Effector memory CD4-positive, alpha-beta T cell (primary cell): ENCODE measurements around the gene CFI.

ENCODE experiments used
- DNase-seq, 3 donors: peaks; one replicate each; pipeline ENCODE4 v3.0.0-alpha.2; 2020
- H3K27ac ChIP-seq: 2 replicates; pipeline ENCODE4 v1.7.0; 2013; ENCODE audit warnings: mild to moderate bottlenecking, low read length, moderate library complexity; ENCODE audit not compliant: insufficient read depth, poor library complexity, severe bottlenecking
- H3K27me3 ChIP-seq: replicated peaks from 2 replicates; pipeline ENCODE4 v1.7.0; 2013; ENCODE audit warnings: mild to moderate bottlenecking, low read length; ENCODE audit not compliant: insufficient read depth, control insufficient read depth, poor library complexity, severe bottlenecking
- H3K36me3 ChIP-seq: 2 replicates; pipeline ENCODE4 v1.7.0; 2013; ENCODE audit warnings: mild to moderate bottlenecking, low read length, moderate library complexity; ENCODE audit not compliant: control insufficient read depth, insufficient read depth
- H3K4me1 ChIP-seq: 2 replicates; pipeline ENCODE4 v1.7.0; 2013; ENCODE audit warnings: low read length, mild to moderate bottlenecking; ENCODE audit not compliant: control insufficient read depth, insufficient read depth, poor library complexity, severe bottlenecking
- H3K4me3 ChIP-seq: 2 replicates; pipeline ENCODE4 v1.7.0; 2013; ENCODE audit warnings: low read length, low read depth, mild to moderate bottlenecking; ENCODE audit not compliant: insufficient read depth, poor library complexity, severe bottlenecking
- H3K9me3 ChIP-seq: 2 replicates; pipeline ENCODE4 v1.7.0; 2013; ENCODE audit warnings: mild to moderate bottlenecking, low read length, moderate library complexity; ENCODE audit not compliant: control insufficient read depth

The CFI gene

DNA sequence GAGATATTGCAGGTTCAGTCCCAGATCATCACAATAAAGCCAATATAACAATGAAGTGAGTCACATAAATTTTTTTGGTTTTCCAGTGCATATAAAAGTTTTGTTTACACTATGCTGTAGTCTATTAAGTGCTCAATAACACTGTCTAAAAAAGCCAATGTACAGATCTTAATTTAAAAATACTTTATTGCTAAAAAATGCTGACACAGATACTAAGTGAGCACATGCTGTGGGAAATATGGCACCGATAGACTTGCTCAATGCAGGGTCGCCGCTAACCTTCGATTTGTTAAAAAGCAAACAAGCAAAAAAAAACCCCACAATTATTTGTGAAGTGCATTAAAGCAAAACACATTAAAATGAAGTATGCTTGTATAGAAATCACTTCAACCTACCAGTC lies 82.2 kb downstream of the CFI start:
- H3K27me3 ChIP-seq, result no peaks in the 10 kb centered on the region
- peaks cover 5% of the 10 kb centered on the region for H3K36me3 ChIP-seq
- H3K4me3 ChIP-seq, result no peak overlapping the region
- H3K9me3 ChIP-seq, result no peaks in the 10 kb centered on the region
- DNase-seq, result no peak
- no peaks in the 10 kb centered on the region for H3K4me1 ChIP-seq
- no peak overlapping the region for H3K27ac ChIP-seq

DNA sequence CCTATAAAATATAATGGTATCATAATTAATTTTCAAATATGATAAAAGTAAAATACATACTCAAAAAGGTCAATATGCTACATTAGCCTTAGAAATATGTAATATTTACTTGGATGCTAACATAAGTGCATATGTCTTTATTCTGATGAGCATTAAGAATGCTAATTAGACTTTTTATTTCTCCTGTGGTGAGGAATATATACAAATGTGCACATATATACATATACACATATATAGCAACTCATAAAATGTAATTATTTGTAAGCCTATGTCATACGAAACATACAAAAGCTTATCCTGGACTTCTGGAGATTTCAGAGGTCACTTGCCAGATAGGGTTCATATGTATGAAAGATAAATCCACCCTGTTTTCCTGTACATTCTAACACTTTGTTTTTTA lies 83.0 kb downstream of the CFI start:
- H3K27ac ChIP-seq, result no peak overlapping the region
- H3K4me3 ChIP-seq, result no peak overlapping the region
- no peaks in the 10 kb centered on the region for H3K27me3 ChIP-seq
- H3K36me3 ChIP-seq, result peaks cover 8% of the 10 kb centered on the region
- no peak for DNase-seq
- no peaks in the 10 kb centered on the region for H3K9me3 ChIP-seq
- no peaks in the 10 kb centered on the region for H3K4me1 ChIP-seq

GRCh38 chr4:109713500-109713899 lies 88.3 kb downstream of the CFI start:
- H3K9me3 ChIP-seq, result no peaks in the 10 kb centered on the region
- no peak overlapping the region for H3K27ac ChIP-seq
- no peak for DNase-seq
- H3K4me3 ChIP-seq, result no peak overlapping the region
- no peaks in the 10 kb centered on the region for H3K27me3 ChIP-seq
- H3K36me3 ChIP-seq, result peaks cover 8% of the 10 kb centered on the region
- no peaks in the 10 kb centered on the region for H3K4me1 ChIP-seq

- DNase-seq, result no peak
- Histone ChIP-seq H3K4me3 (no peak overlapping the region), H3K9me3 (no peaks in the 10 kb centered on the region), H3K4me1 (peaks cover 2% of the 10 kb centered on the region), H3K27me3 (no peaks in the 10 kb centered on the region), H3K27ac (no peak overlapping the region), H3K36me3 (no peaks in the 10 kb centered on the region)
Measured at GRCh38 chr4:109708990-109709389, 92.8 kb downstream of the CFI start.

- H3K27me3 ChIP-seq, result no peaks in the 10 kb centered on the region
- DNase-seq, result no peak
- H3K27ac ChIP-seq, result no peak overlapping the region
- peaks cover 4% of the 10 kb centered on the region for H3K4me1 ChIP-seq
- no peaks in the 10 kb centered on the region for H3K36me3 ChIP-seq
- H3K9me3 ChIP-seq, result no peaks in the 10 kb centered on the region
- no peak overlapping the region for H3K4me3 ChIP-seq
Measured at GRCh38 chr4:109708435-109708834, 93.4 kb downstream of the CFI start.

DNA sequence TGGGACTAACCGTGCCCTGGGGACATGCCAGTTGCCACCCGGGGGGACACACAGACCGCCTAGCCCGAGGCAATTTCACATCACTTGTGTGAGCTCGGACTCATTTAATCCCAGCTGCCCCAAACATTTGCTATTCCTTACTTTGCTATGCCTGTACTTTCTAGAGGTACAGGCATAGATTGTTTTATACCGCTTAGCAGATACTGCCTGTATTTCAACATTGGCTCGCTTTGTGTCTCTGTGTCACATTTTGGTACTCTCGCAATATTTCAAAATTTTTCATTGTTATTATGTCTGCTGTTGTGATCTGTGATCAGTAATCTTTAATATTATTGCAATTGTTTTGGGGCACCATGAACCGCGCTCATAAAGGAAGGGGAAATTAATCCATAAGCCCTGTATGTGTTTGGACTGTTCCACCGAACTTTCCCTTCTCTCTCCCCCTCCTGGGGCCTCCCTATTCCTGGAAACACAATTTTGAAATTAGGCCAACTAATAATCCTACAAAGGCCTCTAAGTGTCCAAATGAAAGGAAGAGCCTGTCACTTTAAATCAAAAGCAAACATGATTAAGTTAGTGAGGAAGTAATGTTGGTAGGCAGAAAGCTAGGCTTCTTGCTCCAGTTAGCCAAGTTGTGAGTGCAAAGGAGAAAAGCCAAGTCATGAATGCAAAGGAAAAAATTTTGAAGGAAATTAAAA lies 98.0 kb downstream of the CFI start:
- H3K27me3 ChIP-seq, result no peaks in the 10 kb centered on the region
- H3K27ac ChIP-seq, result peak overlapping the region; percentile 65
- no peaks in the 10 kb centered on the region for H3K36me3 ChIP-seq
- DNase-seq, result no peak
- H3K4me3 ChIP-seq, result peak overlapping the region; percentile 79
- H3K9me3 ChIP-seq, result no peaks in the 10 kb centered on the region
- peaks cover 9% of the 10 kb centered on the region for H3K4me1 ChIP-seq

GRCh38 chr4:109702950-109703663 lies 98.7 kb downstream of the CFI start, which contains the start of gene CASP6:
TSS of gene CASP6 (minus strand) at chr4:109703445. CDS start at chr4:109703395, 50 bp downstream.
- peaks cover 9% of the 10 kb centered on the region for H3K4me1 ChIP-seq
- no peaks in the 10 kb centered on the region for H3K27me3 ChIP-seq
- H3K4me3 ChIP-seq, result peak within 1 kb of the TSS; percentile 79
- H3K36me3 ChIP-seq, result no peaks in the 10 kb centered on the region
- H3K27ac ChIP-seq, result peak within 1 kb of the TSS; percentile 65
- H3K9me3 ChIP-seq, result no peaks in the 10 kb centered on the region
- DNase-seq, result peak; percentile 52 to 69 (median 64)

GRCh38 chr4:109701566-109702410 lies 100.0 kb downstream of the CFI start:
- Histone ChIP-seq H3K27ac (peak overlapping the region; percentile 65), H3K27me3 (no peaks in the 10 kb centered on the region), H3K4me3 (peak overlapping the region; percentile 79), H3K36me3 (peaks cover 9% of the 10 kb centered on the region), H3K4me1 (peaks cover 9% of the 10 kb centered on the region), H3K9me3 (no peaks in the 10 kb centered on the region)
- DNase-seq, result no peak

DNA sequence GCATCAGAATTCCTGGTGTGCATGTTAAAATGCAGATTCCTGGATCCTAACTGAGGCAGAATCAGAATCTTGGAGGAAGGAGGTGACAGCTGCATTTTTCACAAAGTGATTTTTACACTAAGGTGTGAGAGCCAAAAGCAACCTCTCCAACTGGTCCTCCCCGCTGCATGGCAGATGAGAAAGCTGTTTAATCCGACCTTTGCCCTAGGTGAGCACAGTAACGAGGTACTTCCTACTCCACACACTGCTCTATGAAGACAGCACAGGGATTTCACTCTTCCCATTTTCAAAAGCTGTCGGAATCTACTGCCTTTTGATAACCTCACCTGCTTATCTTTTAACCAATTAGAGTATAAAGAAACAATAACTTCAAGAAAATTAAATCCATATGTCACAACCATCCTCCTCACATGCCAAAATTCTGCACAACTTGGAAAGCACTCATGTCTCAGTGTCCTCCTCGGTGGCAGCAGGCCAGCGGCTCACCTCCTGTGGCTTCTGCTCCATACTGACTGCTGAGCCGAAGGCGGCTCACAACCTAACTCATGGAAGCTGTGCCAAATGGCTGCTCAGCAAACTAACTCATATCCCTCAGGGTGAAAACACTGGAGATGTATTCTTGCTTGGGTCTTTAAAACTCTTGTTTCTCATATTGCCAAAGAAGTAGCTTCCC lies 102.1 kb downstream of the CFI start:
- DNase-seq, result no peak
- H3K4me3 ChIP-seq, result no peak overlapping the region
- H3K4me1 ChIP-seq, result peaks cover 9% of the 10 kb centered on the region
- H3K9me3 ChIP-seq, result no peaks in the 10 kb centered on the region
- H3K27me3 ChIP-seq, result no peaks in the 10 kb centered on the region
- peaks cover 9% of the 10 kb centered on the region for H3K36me3 ChIP-seq
- no peak overlapping the region for H3K27ac ChIP-seq
